ENCODE data around the gene GADD45GIP1.

The GADD45GIP1 gene

GRCh38 chr19:12956446-12957388, at the start of gene GADD45GIP1:
Gene GADD45GIP1 (minus strand): TSS chr19:12957223. CDS start chr19:12957212, 11 bp downstream.
- peaks cover 6 to 19% of the 10 kb centered on the region in 2 donors for H3K36me3 ChIP-seq (ENCODE audit: control insufficient read depth in 2 of 2, insufficient read depth in 2 of 2, low read length in 2 of 2)
- no peaks in the 10 kb centered on the region for H3K9me3 ChIP-seq (ENCODE audit: control insufficient read depth in 2 of 2, low read length in 2 of 2)
- H3K27ac ChIP-seq (ENCODE audit: low read depth in 2 of 2, low read length in 2 of 2): peak within 1 kb of the TSS; percentile 80 to 81
- peak within 1 kb of the TSS; percentile 91 to 95 for H3K4me3 ChIP-seq (ENCODE audit: low read length in 2 of 2)
- no peaks in the 10 kb centered on the region for H3K27me3 ChIP-seq (ENCODE audit: control insufficient read depth in 2 of 2, insufficient read depth in 2 of 2, low read length in 2 of 2)
- H3K9ac ChIP-seq (ENCODE audit: low read depth in 1 of 2, low read length in 2 of 2): peak within 1 kb of the TSS; percentile 83 to 93
- peaks cover 18 to 21% of the 10 kb centered on the region in 2 donors for H3K4me1 ChIP-seq (ENCODE audit: control insufficient read depth in 2 of 2, insufficient read depth in 2 of 2, low read length in 2 of 2)

- Histone ChIP-seq H3K9ac (ENCODE audit: low read depth in 1 of 2, low read length in 2 of 2) (peak overlapping the region in 1 of 2 donors; percentile 21), H3K4me1 (ENCODE audit: control insufficient read depth in 2 of 2, insufficient read depth in 2 of 2, low read length in 2 of 2) (peaks cover 28 to 31% of the 10 kb centered on the region in 2 donors), H3K27me3 (ENCODE audit: control insufficient read depth in 2 of 2, insufficient read depth in 2 of 2, low read length in 2 of 2) (no peaks in the 10 kb centered on the region), H3K27ac (ENCODE audit: low read depth in 2 of 2, low read length in 2 of 2) (no peak overlapping the region), H3K4me3 (ENCODE audit: low read length in 2 of 2) (no peak overlapping the region), H3K9me3 (ENCODE audit: control insufficient read depth in 2 of 2, low read length in 2 of 2) (no peaks in the 10 kb centered on the region), H3K36me3 (ENCODE audit: control insufficient read depth in 2 of 2, insufficient read depth in 2 of 2, low read length in 2 of 2) (no peaks in the 10 kb centered on the region)
Observed at GRCh38 chr19:13005861-13006370, 48.9 kb upstream of the GADD45GIP1 start.

- peaks cover 28 to 31% of the 10 kb centered on the region in 2 donors for H3K4me1 ChIP-seq (ENCODE audit: control insufficient read depth in 2 of 2, insufficient read depth in 2 of 2, low read length in 2 of 2)
- H3K36me3 ChIP-seq (ENCODE audit: control insufficient read depth in 2 of 2, insufficient read depth in 2 of 2, low read length in 2 of 2): no peaks in the 10 kb centered on the region
- H3K27ac ChIP-seq (ENCODE audit: low read depth in 2 of 2, low read length in 2 of 2): no peak overlapping the region
- H3K4me3 ChIP-seq (ENCODE audit: low read length in 2 of 2): no peak overlapping the region
- H3K9me3 ChIP-seq (ENCODE audit: control insufficient read depth in 2 of 2, low read length in 2 of 2): no peaks in the 10 kb centered on the region
- no peaks in the 10 kb centered on the region for H3K27me3 ChIP-seq (ENCODE audit: control insufficient read depth in 2 of 2, insufficient read depth in 2 of 2, low read length in 2 of 2)
- H3K9ac ChIP-seq (ENCODE audit: low read depth in 1 of 2, low read length in 2 of 2): no peak overlapping the region
Observed at GRCh38 chr19:13005253-13005652, 48.2 kb upstream of the GADD45GIP1 start.

- H3K27me3 ChIP-seq (ENCODE audit: control insufficient read depth in 2 of 2, insufficient read depth in 2 of 2, low read length in 2 of 2): no peaks in the 10 kb centered on the region
- H3K4me1 ChIP-seq (ENCODE audit: control insufficient read depth in 2 of 2, insufficient read depth in 2 of 2, low read length in 2 of 2): peaks cover 27 to 28% of the 10 kb centered on the region in 2 donors
- peak overlapping the region in 1 of 2 donors; percentile 5 for H3K27ac ChIP-seq (ENCODE audit: low read depth in 2 of 2, low read length in 2 of 2)
- peak overlapping the region in 1 of 2 donors; percentile 24 for H3K9ac ChIP-seq (ENCODE audit: low read depth in 1 of 2, low read length in 2 of 2)
- no peaks in the 10 kb centered on the region for H3K36me3 ChIP-seq (ENCODE audit: control insufficient read depth in 2 of 2, insufficient read depth in 2 of 2, low read length in 2 of 2)
- no peaks in the 10 kb centered on the region for H3K9me3 ChIP-seq (ENCODE audit: control insufficient read depth in 2 of 2, low read length in 2 of 2)
- peak overlapping the region in 1 of 2 donors; percentile 45 for H3K4me3 ChIP-seq (ENCODE audit: low read length in 2 of 2)
Observed at GRCh38 chr19:13004273-13004672, 47.2 kb upstream of the GADD45GIP1 start.

- Histone ChIP-seq H3K27me3 (ENCODE audit: control insufficient read depth in 2 of 2, insufficient read depth in 2 of 2, low read length in 2 of 2) (no peaks in the 10 kb centered on the region), H3K4me3 (ENCODE audit: low read length in 2 of 2) (no peak overlapping the region), H3K9me3 (ENCODE audit: control insufficient read depth in 2 of 2, low read length in 2 of 2) (no peaks in the 10 kb centered on the region), H3K27ac (ENCODE audit: low read depth in 2 of 2, low read length in 2 of 2) (peak overlapping the region in 1 of 2 donors; percentile 77), H3K9ac (ENCODE audit: low read depth in 1 of 2, low read length in 2 of 2) (no peak overlapping the region), H3K36me3 (ENCODE audit: control insufficient read depth in 2 of 2, insufficient read depth in 2 of 2, low read length in 2 of 2) (peaks cover 4 to 5% of the 10 kb centered on the region in 2 donors), H3K4me1 (ENCODE audit: control insufficient read depth in 2 of 2, insufficient read depth in 2 of 2, low read length in 2 of 2) (peaks cover 25 to 26% of the 10 kb centered on the region in 2 donors)
Observed at GRCh38 chr19:13003081-13003480, 46.1 kb upstream of the GADD45GIP1 start.

- Histone ChIP-seq H3K9me3 (ENCODE audit: control insufficient read depth in 2 of 2, low read length in 2 of 2) (no peaks in the 10 kb centered on the region), H3K36me3 (ENCODE audit: control insufficient read depth in 2 of 2, insufficient read depth in 2 of 2, low read length in 2 of 2) (peaks cover 4 to 5% of the 10 kb centered on the region in 2 donors), H3K27ac (ENCODE audit: low read depth in 2 of 2, low read length in 2 of 2) (peak overlapping the region; percentile 60 to 77), H3K27me3 (ENCODE audit: control insufficient read depth in 2 of 2, insufficient read depth in 2 of 2, low read length in 2 of 2) (no peaks in the 10 kb centered on the region), H3K9ac (ENCODE audit: low read depth in 1 of 2, low read length in 2 of 2) (no peak overlapping the region), H3K4me3 (ENCODE audit: low read length in 2 of 2) (no peak overlapping the region), H3K4me1 (ENCODE audit: control insufficient read depth in 2 of 2, insufficient read depth in 2 of 2, low read length in 2 of 2) (peaks cover 22 to 24% of the 10 kb centered on the region in 2 donors)
Observed at GRCh38 chr19:13002166-13002898, 45.3 kb upstream of the GADD45GIP1 start.

- H3K9me3 ChIP-seq (ENCODE audit: control insufficient read depth in 2 of 2, low read length in 2 of 2): no peaks in the 10 kb centered on the region
- peak overlapping the region in 1 of 2 donors; percentile 26 for H3K4me3 ChIP-seq (ENCODE audit: low read length in 2 of 2)
- H3K4me1 ChIP-seq (ENCODE audit: control insufficient read depth in 2 of 2, insufficient read depth in 2 of 2, low read length in 2 of 2): peaks cover 27 to 28% of the 10 kb centered on the region in 2 donors
Observed at GRCh38 chr19:13001502-13002165, 44.6 kb upstream of the GADD45GIP1 start.

GRCh38 chr19:13001166-13001501, 44.1 kb upstream of the GADD45GIP1 start:
- Histone ChIP-seq H3K9me3 (ENCODE audit: control insufficient read depth in 2 of 2, low read length in 2 of 2) (no peaks in the 10 kb centered on the region), H3K9ac (ENCODE audit: low read depth in 1 of 2, low read length in 2 of 2) (no peak overlapping the region), H3K27me3 (ENCODE audit: control insufficient read depth in 2 of 2, insufficient read depth in 2 of 2, low read length in 2 of 2) (no peaks in the 10 kb centered on the region), H3K36me3 (ENCODE audit: control insufficient read depth in 2 of 2, insufficient read depth in 2 of 2, low read length in 2 of 2) (peaks cover 4 to 5% of the 10 kb centered on the region in 2 donors), H3K4me1 (ENCODE audit: control insufficient read depth in 2 of 2, insufficient read depth in 2 of 2, low read length in 2 of 2) (peaks cover 26 to 28% of the 10 kb centered on the region in 2 donors), H3K4me3 (ENCODE audit: low read length in 2 of 2) (peak overlapping the region in 1 of 2 donors; percentile 26), H3K27ac (ENCODE audit: low read depth in 2 of 2, low read length in 2 of 2) (peak overlapping the region; percentile 60 to 77)

More at GRCh38 chr19:13001502-13002165, 44.6 kb upstream of the GADD45GIP1 start:
- peaks cover 4 to 5% of the 10 kb centered on the region in 2 donors for H3K36me3 ChIP-seq (ENCODE audit: control insufficient read depth in 2 of 2, insufficient read depth in 2 of 2, low read length in 2 of 2)
- no peak overlapping the region for H3K9ac ChIP-seq (ENCODE audit: low read depth in 1 of 2, low read length in 2 of 2)
- H3K27ac ChIP-seq (ENCODE audit: low read depth in 2 of 2, low read length in 2 of 2): peak overlapping the region; percentile 60 to 77
- H3K27me3 ChIP-seq (ENCODE audit: control insufficient read depth in 2 of 2, insufficient read depth in 2 of 2, low read length in 2 of 2): no peaks in the 10 kb centered on the region

- H3K27me3 ChIP-seq (ENCODE audit: control insufficient read depth in 2 of 2, insufficient read depth in 2 of 2, low read length in 2 of 2): no peaks in the 10 kb centered on the region
- H3K4me1 ChIP-seq (ENCODE audit: control insufficient read depth in 2 of 2, insufficient read depth in 2 of 2, low read length in 2 of 2): peaks cover 21 to 23% of the 10 kb centered on the region in 2 donors
- H3K36me3 ChIP-seq (ENCODE audit: control insufficient read depth in 2 of 2, insufficient read depth in 2 of 2, low read length in 2 of 2): peaks cover 4 to 5% of the 10 kb centered on the region in 2 donors
- no peaks in the 10 kb centered on the region for H3K9me3 ChIP-seq (ENCODE audit: control insufficient read depth in 2 of 2, low read length in 2 of 2)
- H3K27ac ChIP-seq (ENCODE audit: low read depth in 2 of 2, low read length in 2 of 2): no peak overlapping the region
- H3K9ac ChIP-seq (ENCODE audit: low read depth in 1 of 2, low read length in 2 of 2): peak overlapping the region; percentile 24 to 28
- no peak overlapping the region for H3K4me3 ChIP-seq (ENCODE audit: low read length in 2 of 2)
Observed at GRCh38 chr19:12997967-12998940, 41.2 kb upstream of the GADD45GIP1 start.

All from mucosa of rectum (tissue), 2 donors.